HCT116 (cell line): ENCODE results near the gene KHDC3L. TPM values are rescaled to one million over a fixed set of nuclear protein-coding genes. Genes with fewer than 3 reads are reported as not detected.
"Not testable (repeated sequence)": the region's sequence is repeated elsewhere in the genome, so short reads cannot be mapped to it uniquely, and the experiment has no call there.

Experiments used
- ATAC-seq: fragments of 200-7000 bp; cut with Tn5 transposase; 2 replicates; pipeline ENCODE4 v1.9.1; 2020; ENCODE audit warnings: mild to moderate bottlenecking, moderate library complexity
- BruUV-seq: library from RNA; stranded (reverse); fragments of 400-500 nt; replicated peaks from 2 replicates; lab custom pipeline; 2021; lab: Mats Ljungman, UMichigan
- CTCF ChIA-PET: fragments of 300-600 bp; sonication (Branson Sonifier 250); formaldehyde crosslinking; loops from one replicate; lab custom pipeline; 2021; ENCODE audit warnings: antibody characterized with exemption; lab: Charles Lee
- POLR2A ChIA-PET: fragments of 300-600, 350-600 bp; sonication (Branson Sonifier 250); formaldehyde crosslinking; loops from one replicate; lab custom pipeline; 2021; ENCODE audit warnings: antibody characterized with exemption; lab: Charles Lee
- RAD21 ChIA-PET, 2 experiments: fragments of 300-600 bp; sonication (Branson Sonifier 250); formaldehyde crosslinking; loops; one replicate each; lab custom pipeline; 2023; ENCODE audit warnings: low total read pairs in 2 of 2; ENCODE audit not compliant: uncharacterized antibody in 2 of 2, unreplicated experiment in 2 of 2, low non-redundant PET in 1 of 2; lab: Charles Lee
- DNase-seq: peaks from one replicate; pipeline ENCODE4 v3.0.0-alpha.2; 2010; ENCODE audit warnings: low read depth, low spot score
- H2AFZ ChIP-seq: fragments of 200-600 bp; shearing (Covaris generic), sonication (generic); 2 replicates; pipeline ENCODE4 v1.6.1; 2017; ENCODE audit warnings: low read depth, mixed run types, mixed read lengths, antibody characterized with exemption, low read length; ENCODE audit not compliant: poor library complexity, severe bottlenecking
- H3K27ac ChIP-seq: 2 replicates; pipeline ENCODE4 v1.5.1; 2012; ENCODE audit warnings: low read depth, low read length
- H3K27me3 ChIP-seq: fragments of 200-600 bp; sonication (generic); 2 replicates; pipeline ENCODE4 v1.6.1; 2016; ENCODE audit warnings: mixed run types, low read length, mixed read lengths; ENCODE audit not compliant: insufficient read depth
- H3K36me3 ChIP-seq, 2 experiments: fragments of 200-500 bp in 1 of 2; fragments of 200-600 bp in 1 of 2; sonication (Bioruptor generic) in 1 of 2; sonication (generic) in 1 of 2; 2 replicates each; pipeline versions ENCODE4 v1.5.1 to v1.6.1; 2014 to 2016; ENCODE audit warnings: low read length in 2 of 2, inconsistent platforms in 1 of 2, mixed read lengths in 1 of 2, mixed run types in 1 of 2; ENCODE audit not compliant: insufficient read depth in 2 of 2, control insufficient read depth in 1 of 2
- H3K4me1 ChIP-seq, 2 experiments: fragments of 200-600 bp in 1 of 2; sonication (generic) in 1 of 2; 2 replicates each; pipeline versions ENCODE4 v1.5.1 to v1.6.1; 2012 to 2017; ENCODE audit warnings: low read length in 2 of 2, inconsistent platforms in 1 of 2, mild to moderate bottlenecking in 1 of 2, mixed read lengths in 1 of 2, mixed run types in 1 of 2, moderate library complexity in 1 of 2; ENCODE audit not compliant: insufficient read depth in 2 of 2, control insufficient read depth in 1 of 2
- H3K4me2 ChIP-seq: fragments of 200-600 bp; sonication (generic); 2 replicates; pipeline ENCODE4 v1.6.1; 2017; ENCODE audit warnings: mixed run types, low read length, mixed read lengths
- H3K4me3 ChIP-seq, 2 experiments: fragments of 200-600 bp in 1 of 2; sonication (generic) in 1 of 2; replicated peaks in 1 of 2; 2 replicates each; pipeline ENCODE4 v1.5.1; 2011 to 2016; ENCODE audit warnings: low read length in 2 of 2, control low read depth in 1 of 2, low read depth in 1 of 2, mild to moderate bottlenecking in 1 of 2, mixed read lengths in 1 of 2, mixed run types in 1 of 2
- H3K79me2 ChIP-seq: fragments of 200-600 bp; sonication (generic); 2 replicates; pipeline ENCODE4 v1.6.1; 2017; ENCODE audit warnings: mild to moderate bottlenecking, mixed run types, low read length, moderate library complexity, mixed read lengths; ENCODE audit not compliant: insufficient read depth
- H3K9ac ChIP-seq: fragments of 200-600 bp; sonication (generic); 2 replicates; pipeline ENCODE4 v1.6.1; 2016; ENCODE audit warnings: low read length, mixed read lengths
- H3K9me2 ChIP-seq: fragments of 200-600 bp; sonication (generic), shearing (Covaris generic); 2 replicates; pipeline ENCODE4 v1.6.1; 2017; ENCODE audit warnings: mixed run types, mild to moderate bottlenecking, moderate library complexity; ENCODE audit not compliant: insufficient read depth
- H3K9me3 ChIP-seq, 2 experiments: fragments of 200-500 bp in 1 of 2; fragments of 200-600 bp in 1 of 2; sonication (Bioruptor generic) in 1 of 2; sonication (generic) in 1 of 2; 2 replicates each; pipeline ENCODE4 v1.6.1; 2014 to 2017; ENCODE audit warnings: low read length in 2 of 2, mixed read lengths in 2 of 2, inconsistent platforms in 1 of 2, low read depth in 1 of 2, mild to moderate bottlenecking in 1 of 2, mixed run types in 1 of 2, moderate library complexity in 1 of 2; ENCODE audit not compliant: control insufficient read depth in 1 of 2, insufficient read depth in 1 of 2
- H4K20me1 ChIP-seq: fragments of 200-600 bp; sonication (generic), shearing (Covaris generic); 2 replicates; pipeline ENCODE4 v1.6.1; 2017; ENCODE audit warnings: mixed run types, mild to moderate bottlenecking, moderate library complexity; ENCODE audit not compliant: insufficient read depth
- ATF3 ChIP-seq: IDR thresholded peaks from 2 replicates; pipeline ENCODE4 v1.6.1; 2012
- CTCF ChIP-seq, 3 experiments: fragments of 200-600 bp in 1 of 3; sonication (generic) in 1 of 3; IDR thresholded peaks in 2 of 3; conservative IDR thresholded peaks in 1 of 3; 2 replicates each; pipeline ENCODE4 v1.5.1; 2012 to 2017; ENCODE audit warnings: low read depth in 2 of 3, low read length in 2 of 3, antibody characterized with exemption in 1 of 3, borderline replicate concordance in 1 of 3, control low read depth in 1 of 3, mild to moderate bottlenecking in 1 of 3, mixed read lengths in 1 of 3, mixed run types in 1 of 3, moderate library complexity in 1 of 3; ENCODE audit not compliant: insufficient read depth in 1 of 3
- intact Hi-C: fragments of 100-400 bp; cut with micrococcal nuclease; formaldehyde crosslinking; loops from 2 replicates; pipeline ENCODE4 v1.10.0; 2022
- total RNA-seq: library from RNA; stranded (reverse); gene quantifications from one replicate; pipeline ENCODE4 v1.2.1, GENCODE V29; 2021; ENCODE audit not compliant: unreplicated experiment

Gene KHDC3L
- total RNA-seq, 1 experiment from 2014 or later: not detected

GRCh38 chr6:73381531-73381930 lies 19.1 kb downstream of the KHDC3L start:
- H3K9ac ChIP-seq, ATAC-seq, H3K79me2 ChIP-seq, DNase-seq, H3K27me3 ChIP-seq, BruUV-seq, H3K4me2 ChIP-seq, H3K4me3 ChIP-seq, H3K9me3 ChIP-seq, H4K20me1 ChIP-seq, H3K27ac ChIP-seq, intact Hi-C loops, POLR2A ChIA-PET, H3K36me3 ChIP-seq, H3K9me2 ChIP-seq, CTCF ChIA-PET, RAD21 ChIA-PET, H3K4me1 ChIP-seq: not testable (repeated sequence)
- peak overlapping the region; percentile 35 for H2AFZ ChIP-seq

- H3K36me3 ChIP-seq: no peaks in the 10 kb centered on the region
- no peaks in the 10 kb centered on the region for H3K79me2 ChIP-seq
- H3K27ac ChIP-seq: no peak overlapping the region
- RAD21 ChIA-PET: no interaction called here
- H3K9me3 ChIP-seq: no peaks in the 10 kb centered on the region
- ATAC-seq (peak; percentile 76), DNase-seq (peak; percentile 15)
- peaks cover 4 to 8% of the 10 kb centered on the region in 2 experiments; a peak in 2 of 4 replicates for H3K4me1 ChIP-seq
- H3K4me3 ChIP-seq: no peak overlapping the region
- H3K27me3 ChIP-seq: no peaks in the 10 kb centered on the region
- CTCF ChIA-PET: no interaction called here
- no peaks in the 10 kb centered on the region for H3K9me2 ChIP-seq
- intact Hi-C loops: no loop called here
- no peaks in the 10 kb centered on the region for H4K20me1 ChIP-seq
- BruUV-seq: no TSS peak
- peak overlapping the region; percentile 21; the same call in 1 of the 2 replicates for H3K4me2 ChIP-seq
- no peak overlapping the region for H2AFZ ChIP-seq
- POLR2A ChIA-PET: no interaction called here
- 0 out of 6 replicates have a peak, but pooled peaks of 1 of the 3 experiments have one; percentile 2 for TF ChIP-seq CTCF (IDR thresholded peaks at IDR 0.05 in 2 of 3, conservative IDR thresholded peaks at IDR 0.05 in 1 of 3; ENCODE audit: borderline replicate concordance in 1 of 3, insufficient read depth in 1 of 3, low read depth in 2 of 3, low read length in 2 of 3)
- no peak for TF ChIP-seq ATF3
- H3K9ac ChIP-seq: no peak overlapping the region
Observed at GRCh38 chr6:73382462-73383113, 20.1 kb downstream of the KHDC3L start.
